Effector memory CD4-positive, alpha-beta T cell (primary cell): ENCODE results near the gene GRK3.

Source experiments
- DNase-seq, 3 donors: peaks; one replicate each; pipeline ENCODE4 v3.0.0-alpha.2; 2020
- H3K27ac ChIP-seq: 2 replicates; pipeline ENCODE4 v1.7.0; 2013; ENCODE audit warnings: mild to moderate bottlenecking, low read length, moderate library complexity; ENCODE audit not compliant: insufficient read depth, poor library complexity, severe bottlenecking
- H3K27me3 ChIP-seq: replicated peaks from 2 replicates; pipeline ENCODE4 v1.7.0; 2013; ENCODE audit warnings: mild to moderate bottlenecking, low read length; ENCODE audit not compliant: insufficient read depth, control insufficient read depth, poor library complexity, severe bottlenecking
- H3K36me3 ChIP-seq: 2 replicates; pipeline ENCODE4 v1.7.0; 2013; ENCODE audit warnings: mild to moderate bottlenecking, low read length, moderate library complexity; ENCODE audit not compliant: control insufficient read depth, insufficient read depth
- H3K4me1 ChIP-seq: 2 replicates; pipeline ENCODE4 v1.7.0; 2013; ENCODE audit warnings: low read length, mild to moderate bottlenecking; ENCODE audit not compliant: control insufficient read depth, insufficient read depth, poor library complexity, severe bottlenecking
- H3K4me3 ChIP-seq: 2 replicates; pipeline ENCODE4 v1.7.0; 2013; ENCODE audit warnings: low read length, low read depth, mild to moderate bottlenecking; ENCODE audit not compliant: insufficient read depth, poor library complexity, severe bottlenecking
- H3K9me3 ChIP-seq: 2 replicates; pipeline ENCODE4 v1.7.0; 2013; ENCODE audit warnings: mild to moderate bottlenecking, low read length, moderate library complexity; ENCODE audit not compliant: control insufficient read depth

GRK3 gene

DNA sequence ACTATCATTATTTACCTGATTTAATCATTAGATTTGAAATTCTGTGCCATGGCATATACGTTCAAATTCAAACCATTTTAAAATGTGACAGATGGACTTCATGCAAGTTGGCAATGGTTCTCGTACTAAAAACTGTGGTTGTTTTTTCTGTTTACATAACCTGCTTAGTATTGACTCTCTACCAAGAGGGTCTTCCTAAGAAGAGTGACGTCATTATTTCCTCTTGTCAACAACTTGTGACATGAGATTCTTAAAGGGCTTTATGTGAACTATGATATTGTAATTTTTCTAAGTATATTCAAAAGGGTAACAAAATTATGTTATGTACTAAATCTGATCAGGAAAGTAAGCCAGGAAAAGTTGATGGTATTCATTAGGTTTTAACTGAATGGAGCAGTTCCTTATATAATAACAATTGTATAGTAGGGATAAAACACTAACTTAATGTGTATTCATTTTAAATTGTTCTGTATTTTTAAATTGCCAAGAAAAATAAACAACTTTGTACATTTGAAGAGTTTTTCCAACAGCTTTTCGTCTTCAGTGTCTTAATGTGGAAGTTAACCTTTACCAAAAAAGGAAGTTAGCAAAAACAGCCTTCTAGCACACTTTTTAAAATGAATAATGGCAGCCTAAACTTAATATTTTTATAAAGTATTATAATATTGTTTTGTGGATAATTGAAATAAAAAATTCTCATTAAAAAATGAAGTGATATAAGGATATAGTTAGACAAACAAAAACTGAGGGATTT lies 87.0 kb downstream of the GRK3 start:
- Histone ChIP-seq H3K36me3 (no peaks in the 10 kb centered on the region), H3K4me1 (no peaks in the 10 kb centered on the region), H3K27me3 (no peaks in the 10 kb centered on the region), H3K9me3 (no peaks in the 10 kb centered on the region), H3K27ac (no peak overlapping the region), H3K4me3 (no peak overlapping the region)
- no peak for DNase-seq

DNA sequence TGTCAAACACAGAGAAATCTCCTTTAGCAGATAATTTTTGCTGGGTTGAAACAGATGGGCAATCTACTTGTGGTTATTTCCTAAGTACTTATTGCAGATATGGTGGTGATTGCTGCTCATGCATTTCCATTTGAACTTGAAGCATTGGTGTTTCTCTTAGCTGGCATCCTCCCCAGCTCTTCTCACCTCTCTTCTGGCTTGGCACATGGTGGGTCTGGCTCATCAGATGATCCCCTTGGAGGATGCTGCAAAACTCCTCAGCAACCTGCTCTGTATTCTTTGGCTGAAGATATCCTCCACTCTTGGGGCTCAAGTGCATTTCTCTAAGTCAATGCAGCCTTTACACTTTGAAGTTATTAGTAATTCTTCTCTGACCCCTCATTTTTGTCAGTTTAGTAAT lies 90.2 kb downstream of the GRK3 start:
- no peak overlapping the region for H3K4me3 ChIP-seq
- DNase-seq, result no peak
- H3K9me3 ChIP-seq, result no peaks in the 10 kb centered on the region
- H3K36me3 ChIP-seq, result no peaks in the 10 kb centered on the region
- H3K4me1 ChIP-seq, result no peaks in the 10 kb centered on the region
- H3K27ac ChIP-seq, result no peak overlapping the region
- no peaks in the 10 kb centered on the region for H3K27me3 ChIP-seq

DNA sequence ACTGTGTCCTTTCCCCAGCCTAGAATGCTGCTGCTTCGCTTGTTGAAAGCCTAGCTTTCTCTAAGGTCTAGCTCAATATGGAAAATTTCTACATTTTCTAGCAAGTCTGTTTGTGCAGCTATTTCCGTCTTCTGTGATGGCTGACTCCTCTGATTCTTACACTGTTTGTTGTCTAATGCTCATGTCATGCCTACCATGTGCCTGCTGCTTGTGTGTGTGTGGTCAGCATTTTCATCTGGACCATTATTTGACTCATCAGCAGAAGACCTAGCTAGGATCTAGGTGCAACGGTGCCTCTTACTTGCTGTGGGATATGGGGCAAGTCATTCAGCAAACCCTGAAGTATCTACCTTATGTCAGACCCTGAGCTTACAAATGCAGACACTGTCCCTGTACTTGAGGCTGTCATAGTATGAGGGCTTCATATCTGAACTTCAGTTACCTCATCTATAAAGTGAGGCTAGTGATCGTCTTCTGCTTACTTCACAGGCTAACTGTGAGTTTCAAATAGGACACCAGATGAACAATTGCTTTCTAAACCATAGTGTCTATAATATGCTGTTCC lies 91.0 kb downstream of the GRK3 start:
- DNase-seq, result no peak
- H3K27ac ChIP-seq, result no peak overlapping the region
- H3K9me3 ChIP-seq, result no peaks in the 10 kb centered on the region
- no peaks in the 10 kb centered on the region for H3K4me1 ChIP-seq
- no peak overlapping the region for H3K4me3 ChIP-seq
- H3K27me3 ChIP-seq, result no peaks in the 10 kb centered on the region
- H3K36me3 ChIP-seq, result no peaks in the 10 kb centered on the region

DNA sequence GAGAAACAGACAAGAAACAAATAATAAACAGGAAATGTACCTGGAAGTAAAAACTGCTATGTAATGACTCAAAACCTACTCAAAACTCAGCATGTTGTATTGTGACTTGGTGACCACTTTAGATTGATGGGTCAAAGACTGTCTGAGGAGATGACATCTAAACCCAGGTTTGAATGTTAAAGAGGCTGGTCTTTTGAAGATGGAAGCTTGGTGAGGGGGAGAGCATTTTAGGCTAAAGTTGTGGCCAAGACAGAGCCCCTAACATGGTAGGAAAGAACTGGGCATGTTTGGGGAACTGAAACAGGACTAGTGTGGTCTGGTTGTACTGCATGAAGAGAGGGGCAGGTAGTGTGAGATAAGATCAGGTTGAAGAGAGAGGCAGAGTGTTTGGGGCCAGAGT lies 92.2 kb downstream of the GRK3 start:
- Histone ChIP-seq H3K9me3 (no peaks in the 10 kb centered on the region), H3K36me3 (no peaks in the 10 kb centered on the region), H3K4me1 (no peaks in the 10 kb centered on the region), H3K27ac (no peak overlapping the region), H3K27me3 (no peaks in the 10 kb centered on the region), H3K4me3 (no peak overlapping the region)
- no peak for DNase-seq

DNA sequence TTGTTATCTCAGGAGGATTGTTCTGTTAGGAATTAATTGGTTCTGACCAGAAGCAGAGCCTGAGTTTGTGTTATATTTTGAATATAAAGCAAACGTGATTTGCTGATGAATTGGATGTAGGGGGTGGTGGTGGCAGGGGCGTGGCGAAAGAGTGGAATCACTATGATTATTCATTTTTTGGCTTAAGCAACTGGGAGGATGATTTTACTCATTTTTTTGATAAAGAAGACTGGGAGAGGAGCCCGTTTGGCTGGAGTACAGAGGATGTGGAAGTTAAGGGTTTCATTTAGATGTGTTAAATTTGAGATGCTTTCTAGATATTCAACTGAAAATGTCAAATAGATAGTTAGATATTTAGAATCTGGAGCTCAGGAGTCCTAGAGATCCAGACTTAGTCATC lies 94.2 kb downstream of the GRK3 start:
- no peak for DNase-seq
- Histone ChIP-seq H3K4me1 (no peaks in the 10 kb centered on the region), H3K27me3 (no peaks in the 10 kb centered on the region), H3K4me3 (no peak overlapping the region), H3K36me3 (no peaks in the 10 kb centered on the region), H3K27ac (no peak overlapping the region), H3K9me3 (no peaks in the 10 kb centered on the region)

DNA sequence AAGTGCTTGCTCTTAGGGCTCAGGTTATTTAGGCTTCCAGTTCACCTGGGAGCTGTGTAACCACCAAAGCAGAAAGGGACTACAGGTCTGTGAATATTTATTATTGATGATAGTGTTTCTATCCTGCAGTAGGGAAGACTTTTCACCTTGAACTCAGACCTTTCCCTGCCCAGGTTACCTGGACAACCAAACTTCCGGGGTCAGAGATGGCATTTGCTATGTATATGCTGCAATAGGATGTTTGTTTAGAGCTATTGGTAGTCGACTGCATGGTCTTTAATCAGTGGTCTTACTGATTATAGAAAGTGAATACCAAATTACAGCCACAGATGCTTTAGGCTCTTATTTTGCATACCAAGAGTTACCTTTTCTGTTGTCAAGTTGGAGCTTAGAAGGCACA lies 94.9 kb downstream of the GRK3 start:
- Histone ChIP-seq H3K27me3 (no peaks in the 10 kb centered on the region), H3K4me1 (no peaks in the 10 kb centered on the region), H3K9me3 (no peaks in the 10 kb centered on the region), H3K27ac (no peak overlapping the region), H3K4me3 (no peak overlapping the region), H3K36me3 (no peaks in the 10 kb centered on the region)
- DNase-seq, result no peak

DNA sequence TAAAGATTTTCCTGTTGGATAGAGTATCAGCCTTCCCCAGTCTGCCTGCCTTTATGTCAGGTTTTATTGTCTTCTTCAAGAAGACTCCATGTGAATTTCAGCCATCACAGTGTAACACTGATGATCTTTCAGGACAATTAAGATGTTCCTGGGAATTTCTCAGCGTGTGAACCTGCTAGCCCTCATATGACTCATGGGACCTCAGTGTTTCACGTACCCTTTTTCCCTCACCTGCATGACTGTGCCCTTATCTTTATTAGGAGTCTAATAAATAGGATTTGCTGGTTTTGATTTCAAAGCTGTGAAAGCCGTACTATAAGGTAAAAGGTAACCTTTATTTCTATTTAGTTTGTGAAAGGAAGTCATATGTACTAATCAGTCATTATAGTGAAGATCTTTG lies 95.9 kb downstream of the GRK3 start:
- no peaks in the 10 kb centered on the region for H3K4me1 ChIP-seq
- no peak overlapping the region for H3K4me3 ChIP-seq
- no peak for DNase-seq
- H3K36me3 ChIP-seq, result no peaks in the 10 kb centered on the region
- H3K27me3 ChIP-seq, result no peaks in the 10 kb centered on the region
- no peak overlapping the region for H3K27ac ChIP-seq
- H3K9me3 ChIP-seq, result no peaks in the 10 kb centered on the region

DNA sequence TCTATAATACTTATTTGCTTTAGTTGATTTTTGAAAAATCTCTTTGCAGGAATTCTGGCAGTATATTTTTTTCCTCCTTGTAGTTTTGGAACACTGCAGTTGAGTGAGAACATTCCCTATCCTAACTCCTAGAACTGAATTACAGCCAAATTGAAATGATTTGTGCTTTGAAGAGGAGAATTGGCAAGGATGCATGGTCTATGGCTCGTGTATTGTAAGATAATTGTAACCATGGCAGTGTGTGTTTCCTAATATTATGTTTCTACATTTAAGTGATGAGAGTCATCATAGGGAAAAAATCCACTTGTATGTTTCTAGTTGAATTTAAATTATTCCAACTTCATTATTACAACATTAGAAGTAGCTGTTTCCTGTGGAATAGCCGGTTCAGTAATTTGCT lies 96.6 kb downstream of the GRK3 start:
- H3K27ac ChIP-seq, result no peak overlapping the region

DNA sequence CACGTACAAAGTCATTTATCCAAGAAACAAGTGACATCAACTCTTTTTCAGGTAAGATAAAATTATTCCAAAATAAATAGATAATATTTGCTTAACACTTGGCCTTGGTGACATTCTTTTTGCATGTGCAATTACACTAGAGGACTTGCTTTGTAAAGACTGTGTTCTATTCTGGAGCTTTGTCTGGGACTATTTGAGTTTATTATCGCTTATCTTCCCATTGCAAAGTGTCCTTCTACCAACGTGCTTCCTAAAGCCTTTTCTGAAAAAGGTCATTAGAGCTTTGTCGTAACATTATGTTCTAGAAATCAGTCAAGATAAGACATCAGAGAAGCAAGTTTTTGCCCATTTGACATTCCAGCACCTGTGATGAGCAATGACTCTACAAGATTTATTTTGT lies 99.2 kb downstream of the GRK3 start:
- Histone ChIP-seq H3K27me3 (no peaks in the 10 kb centered on the region), H3K4me3 (no peak overlapping the region), H3K9me3 (no peaks in the 10 kb centered on the region), H3K4me1 (no peaks in the 10 kb centered on the region), H3K27ac (no peak overlapping the region), H3K36me3 (no peaks in the 10 kb centered on the region)
- DNase-seq, result no peak

More for the DNA sequence above, 96.6 kb downstream of the GRK3 start:
- Histone ChIP-seq H3K9me3 (no peaks in the 10 kb centered on the region), H3K27me3 (no peaks in the 10 kb centered on the region), H3K4me3 (no peak overlapping the region), H3K36me3 (no peaks in the 10 kb centered on the region), H3K4me1 (no peaks in the 10 kb centered on the region)
- no peak for DNase-seq

DNA sequence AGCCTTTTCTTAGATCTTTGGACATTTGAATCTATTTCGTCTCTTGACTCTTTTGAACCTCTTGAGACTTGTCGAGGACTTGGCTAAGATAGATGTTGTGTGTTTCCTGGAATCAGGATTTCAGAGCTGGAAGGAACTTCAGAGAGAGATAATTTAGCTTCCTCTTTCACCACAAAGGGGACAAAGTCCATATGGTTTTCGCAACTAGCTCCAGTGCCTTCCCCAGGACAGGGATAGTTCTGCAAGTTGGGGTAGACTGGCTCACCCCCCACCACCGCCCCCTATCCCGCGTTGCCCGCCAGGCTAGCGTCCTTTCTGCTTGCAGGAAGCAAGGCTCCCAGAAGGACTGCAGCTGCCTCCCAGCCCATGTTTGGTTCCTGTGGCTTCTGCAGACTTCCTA lies 101.8 kb downstream of the GRK3 start:
- DNase-seq, result no peak
- Histone ChIP-seq H3K4me3 (no peak overlapping the region), H3K27ac (no peak overlapping the region)

More for the DNA sequence above, 101.8 kb downstream of the GRK3 start:
- no peaks in the 10 kb centered on the region for H3K27me3 ChIP-seq
- no peaks in the 10 kb centered on the region for H3K9me3 ChIP-seq
- no peaks in the 10 kb centered on the region for H3K36me3 ChIP-seq
- no peaks in the 10 kb centered on the region for H3K4me1 ChIP-seq
